ENCODE measurements around the gene SHISA9.
A peak's percentile ranks its signal among the peaks of the same experiment; 100 is the strongest.

The SHISA9 gene

DNA sequence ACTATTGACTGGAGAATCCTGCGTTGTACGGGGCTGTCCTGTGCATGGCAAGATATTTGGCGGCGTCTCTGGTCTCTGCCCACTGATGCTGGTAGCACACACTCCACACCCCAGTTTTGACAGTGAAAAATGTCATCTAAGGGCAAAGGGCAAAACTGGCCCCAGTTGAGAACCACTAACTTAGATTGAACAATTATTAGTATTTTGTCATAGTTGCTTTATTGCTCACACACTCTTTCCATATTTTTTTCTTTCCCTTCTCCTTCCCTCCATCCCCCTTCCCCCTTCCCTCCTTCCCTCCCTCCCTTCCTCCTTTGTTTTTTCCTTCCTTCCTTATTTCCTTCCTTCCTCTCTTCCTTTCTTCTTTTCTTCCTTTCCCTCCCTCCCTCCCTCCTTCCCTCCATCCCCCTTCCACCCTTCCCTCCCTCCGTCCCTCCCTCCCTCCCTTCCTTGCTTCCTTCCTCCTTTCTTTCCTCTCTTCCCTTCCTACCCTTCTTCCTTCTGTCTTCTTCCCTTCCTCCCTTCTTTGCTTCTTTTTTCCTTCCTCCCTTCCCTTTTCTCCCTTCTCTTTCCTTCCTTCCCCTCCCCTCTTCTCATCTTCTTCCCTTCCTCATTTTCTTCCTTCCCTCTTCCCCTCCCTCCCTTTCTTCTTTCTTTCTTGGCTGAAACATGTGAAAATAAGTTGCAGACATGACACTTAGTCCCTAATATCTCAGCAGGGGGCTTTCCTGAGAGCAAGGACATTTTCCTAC lies 5.5 kb downstream of the SHISA9 start:
- no peak for ATAC-seq
- TF ChIP-seq GLIS3 (CRISPR knock-in tag; IDR thresholded peaks at IDR 0.05) (no peak), SNAI2 (CRISPR knock-in tag; IDR thresholded peaks at IDR 0.05) (no peak), ZNF70 (CRISPR knock-in tag; IDR thresholded peaks at IDR 0.05) (no peak), ESRRG (CRISPR knock-in tag; IDR thresholded peaks at IDR 0.05) (no peak), TCF4 (CRISPR knock-in tag; IDR thresholded peaks at IDR 0.05; ENCODE audit: borderline replicate concordance) (no peak), BACH2 (CRISPR knock-in tag; IDR thresholded peaks at IDR 0.05; ENCODE audit: borderline replicate concordance) (no peak), ZNF565 (CRISPR knock-in tag; conservative IDR thresholded peaks at IDR 0.05; ENCODE audit: low read depth) (no peak), CSDC2 (CRISPR knock-in tag; IDR thresholded peaks at IDR 0.05) (no peak), TOX (CRISPR knock-in tag; IDR thresholded peaks at IDR 0.05; ENCODE audit: borderline replicate concordance) (no peak), ISL1 (CRISPR knock-in tag; IDR thresholded peaks at IDR 0.05) (no peak), PPARA (CRISPR knock-in tag; IDR thresholded peaks at IDR 0.05; ENCODE audit: borderline replicate concordance) (no peak)
- TF ChIP-seq, protein P1, sequence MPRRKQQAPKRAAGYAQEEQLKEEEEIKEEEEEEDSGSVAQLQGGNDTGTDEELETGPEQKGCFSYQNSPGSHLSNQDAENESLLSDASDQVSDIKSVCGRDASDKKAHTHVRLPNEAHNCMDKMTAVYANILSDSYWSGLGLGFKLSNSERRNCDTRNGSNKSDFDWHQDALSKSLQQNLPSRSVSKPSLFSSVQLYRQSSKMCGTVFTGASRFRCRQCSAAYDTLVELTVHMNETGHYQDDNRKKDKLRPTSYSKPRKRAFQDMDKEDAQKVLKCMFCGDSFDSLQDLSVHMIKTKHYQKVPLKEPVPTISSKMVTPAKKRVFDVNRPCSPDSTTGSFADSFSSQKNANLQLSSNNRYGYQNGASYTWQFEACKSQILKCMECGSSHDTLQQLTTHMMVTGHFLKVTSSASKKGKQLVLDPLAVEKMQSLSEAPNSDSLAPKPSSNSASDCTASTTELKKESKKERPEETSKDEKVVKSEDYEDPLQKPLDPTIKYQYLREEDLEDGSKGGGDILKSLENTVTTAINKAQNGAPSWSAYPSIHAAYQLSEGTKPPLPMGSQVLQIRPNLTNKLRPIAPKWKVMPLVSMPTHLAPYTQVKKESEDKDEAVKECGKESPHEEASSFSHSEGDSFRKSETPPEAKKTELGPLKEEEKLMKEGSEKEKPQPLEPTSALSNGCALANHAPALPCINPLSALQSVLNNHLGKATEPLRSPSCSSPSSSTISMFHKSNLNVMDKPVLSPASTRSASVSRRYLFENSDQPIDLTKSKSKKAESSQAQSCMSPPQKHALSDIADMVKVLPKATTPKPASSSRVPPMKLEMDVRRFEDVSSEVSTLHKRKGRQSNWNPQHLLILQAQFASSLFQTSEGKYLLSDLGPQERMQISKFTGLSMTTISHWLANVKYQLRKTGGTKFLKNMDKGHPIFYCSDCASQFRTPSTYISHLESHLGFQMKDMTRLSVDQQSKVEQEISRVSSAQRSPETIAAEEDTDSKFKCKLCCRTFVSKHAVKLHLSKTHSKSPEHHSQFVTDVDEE (CRISPR knock-in tag; IDR thresholded peaks at IDR 0.05): no peak
- TF ChIP-seq, protein P2, sequence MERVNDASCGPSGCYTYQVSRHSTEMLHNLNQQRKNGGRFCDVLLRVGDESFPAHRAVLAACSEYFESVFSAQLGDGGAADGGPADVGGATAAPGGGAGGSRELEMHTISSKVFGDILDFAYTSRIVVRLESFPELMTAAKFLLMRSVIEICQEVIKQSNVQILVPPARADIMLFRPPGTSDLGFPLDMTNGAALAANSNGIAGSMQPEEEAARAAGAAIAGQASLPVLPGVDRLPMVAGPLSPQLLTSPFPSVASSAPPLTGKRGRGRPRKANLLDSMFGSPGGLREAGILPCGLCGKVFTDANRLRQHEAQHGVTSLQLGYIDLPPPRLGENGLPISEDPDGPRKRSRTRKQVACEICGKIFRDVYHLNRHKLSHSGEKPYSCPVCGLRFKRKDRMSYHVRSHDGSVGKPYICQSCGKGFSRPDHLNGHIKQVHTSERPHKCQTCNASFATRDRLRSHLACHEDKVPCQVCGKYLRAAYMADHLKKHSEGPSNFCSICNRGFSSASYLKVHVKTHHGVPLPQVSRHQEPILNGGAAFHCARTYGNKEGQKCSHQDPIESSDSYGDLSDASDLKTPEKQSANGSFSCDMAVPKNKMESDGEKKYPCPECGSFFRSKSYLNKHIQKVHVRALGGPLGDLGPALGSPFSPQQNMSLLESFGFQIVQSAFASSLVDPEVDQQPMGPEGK (CRISPR knock-in tag; IDR thresholded peaks at IDR 0.05; ENCODE audit: borderline replicate concordance): no peak
- TF ChIP-seq, protein P3, sequence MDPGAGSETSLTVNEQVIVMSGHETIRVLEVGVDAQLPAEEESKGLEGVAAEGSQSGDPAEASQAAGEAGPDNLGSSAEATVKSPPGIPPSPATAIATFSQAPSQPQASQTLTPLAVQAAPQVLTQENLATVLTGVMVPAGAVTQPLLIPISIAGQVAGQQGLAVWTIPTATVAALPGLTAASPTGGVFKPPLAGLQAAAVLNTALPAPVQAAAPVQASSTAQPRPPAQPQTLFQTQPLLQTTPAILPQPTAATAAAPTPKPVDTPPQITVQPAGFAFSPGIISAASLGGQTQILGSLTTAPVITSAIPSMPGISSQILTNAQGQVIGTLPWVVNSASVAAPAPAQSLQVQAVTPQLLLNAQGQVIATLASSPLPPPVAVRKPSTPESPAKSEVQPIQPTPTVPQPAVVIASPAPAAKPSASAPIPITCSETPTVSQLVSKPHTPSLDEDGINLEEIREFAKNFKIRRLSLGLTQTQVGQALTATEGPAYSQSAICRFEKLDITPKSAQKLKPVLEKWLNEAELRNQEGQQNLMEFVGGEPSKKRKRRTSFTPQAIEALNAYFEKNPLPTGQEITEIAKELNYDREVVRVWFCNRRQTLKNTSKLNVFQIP (CRISPR knock-in tag; IDR thresholded peaks at IDR 0.05; ENCODE audit: borderline replicate concordance, low read depth): no peak
- TF ChIP-seq, protein P4, sequence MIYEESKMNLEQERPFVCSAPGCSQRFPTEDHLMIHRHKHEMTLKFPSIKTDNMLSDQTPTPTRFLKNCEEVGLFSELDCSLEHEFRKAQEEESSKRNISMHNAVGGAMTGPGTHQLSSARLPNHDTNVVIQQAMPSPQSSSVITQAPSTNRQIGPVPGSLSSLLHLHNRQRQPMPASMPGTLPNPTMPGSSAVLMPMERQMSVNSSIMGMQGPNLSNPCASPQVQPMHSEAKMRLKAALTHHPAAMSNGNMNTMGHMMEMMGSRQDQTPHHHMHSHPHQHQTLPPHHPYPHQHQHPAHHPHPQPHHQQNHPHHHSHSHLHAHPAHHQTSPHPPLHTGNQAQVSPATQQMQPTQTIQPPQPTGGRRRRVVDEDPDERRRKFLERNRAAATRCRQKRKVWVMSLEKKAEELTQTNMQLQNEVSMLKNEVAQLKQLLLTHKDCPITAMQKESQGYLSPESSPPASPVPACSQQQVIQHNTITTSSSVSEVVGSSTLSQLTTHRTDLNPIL (CRISPR knock-in tag; IDR thresholded peaks at IDR 0.05; ENCODE audit: low read depth): no peak
- TF ChIP-seq, protein P5, sequence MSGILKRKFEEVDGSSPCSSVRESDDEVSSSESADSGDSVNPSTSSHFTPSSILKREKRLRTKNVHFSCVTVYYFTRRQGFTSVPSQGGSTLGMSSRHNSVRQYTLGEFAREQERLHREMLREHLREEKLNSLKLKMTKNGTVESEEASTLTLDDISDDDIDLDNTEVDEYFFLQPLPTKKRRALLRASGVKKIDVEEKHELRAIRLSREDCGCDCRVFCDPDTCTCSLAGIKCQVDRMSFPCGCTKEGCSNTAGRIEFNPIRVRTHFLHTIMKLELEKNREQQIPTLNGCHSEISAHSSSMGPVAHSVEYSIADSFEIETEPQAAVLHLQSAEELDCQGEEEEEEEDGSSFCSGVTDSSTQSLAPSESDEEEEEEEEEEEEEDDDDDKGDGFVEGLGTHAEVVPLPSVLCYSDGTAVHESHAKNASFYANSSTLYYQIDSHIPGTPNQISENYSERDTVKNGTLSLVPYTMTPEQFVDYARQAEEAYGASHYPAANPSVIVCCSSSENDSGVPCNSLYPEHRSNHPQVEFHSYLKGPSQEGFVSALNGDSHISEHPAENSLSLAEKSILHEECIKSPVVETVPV (CRISPR knock-in tag; IDR thresholded peaks at IDR 0.05): no peak

DNA sequence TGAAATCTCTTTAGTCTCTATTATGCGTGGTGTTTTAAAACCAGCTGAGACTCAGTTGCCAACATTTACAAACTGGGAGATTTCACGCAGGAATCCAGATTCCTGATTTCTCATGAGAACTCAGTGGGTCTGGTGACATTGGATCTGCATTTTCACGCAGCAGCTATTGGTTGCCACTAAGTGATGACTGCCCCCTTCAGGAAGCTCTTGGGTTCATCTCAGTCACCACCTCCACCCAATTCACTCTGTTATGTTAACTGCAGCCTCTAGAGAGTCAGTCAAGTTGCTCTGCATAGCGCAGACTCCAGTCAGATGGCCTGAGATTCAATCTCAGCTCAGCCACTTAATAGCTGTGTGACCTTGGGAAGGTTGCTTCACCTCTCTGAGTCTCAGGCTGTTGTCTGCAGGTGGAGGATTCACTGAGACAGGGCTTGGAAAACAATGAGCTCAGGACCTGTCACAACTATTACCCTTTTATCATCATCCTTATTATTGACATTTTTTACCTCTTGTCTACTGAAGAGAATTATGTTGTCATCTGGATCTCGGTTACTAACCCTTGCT lies 6.4 kb downstream of the SHISA9 start:
- peak; percentile 43; the same call in 1 of the 3 replicates for ATAC-seq
- TF ChIP-seq TOX (CRISPR knock-in tag; IDR thresholded peaks at IDR 0.05; ENCODE audit: borderline replicate concordance) (no peak), ZC3H10 (CRISPR knock-in tag; IDR thresholded peaks at IDR 0.05) (no peak), ZFP3 (CRISPR knock-in tag; IDR thresholded peaks at IDR 0.05) (no peak)

DNA sequence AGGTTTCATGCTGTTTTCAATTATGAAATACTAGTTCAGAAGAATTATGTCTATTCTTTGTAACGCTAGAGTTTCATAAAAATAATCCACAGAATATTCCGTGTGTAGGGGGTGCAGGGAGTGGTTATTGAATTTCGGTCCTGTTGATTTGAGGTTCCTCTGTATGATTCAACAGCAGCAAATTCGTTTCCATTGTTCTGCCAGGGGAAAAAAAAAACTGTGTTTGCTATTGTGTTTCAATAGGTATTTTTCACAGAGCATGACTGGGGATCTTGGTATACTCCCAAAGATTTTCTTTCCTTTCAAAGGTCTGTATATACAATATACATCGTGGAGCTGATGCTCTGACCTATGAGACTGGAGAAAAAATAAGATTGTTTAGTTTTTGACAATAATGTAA lies 15.8 kb downstream of the SHISA9 start:
- ATAC-seq: no peak
- no peak for TF ChIP-seq OSR1 (CRISPR knock-in tag; IDR thresholded peaks at IDR 0.05)
- TF ChIP-seq ZNF565 (CRISPR knock-in tag; conservative IDR thresholded peaks at IDR 0.05; ENCODE audit: low read depth): no peak
- no peak for TF ChIP-seq BACH2 (CRISPR knock-in tag; IDR thresholded peaks at IDR 0.05; ENCODE audit: borderline replicate concordance)
- TF ChIP-seq, protein P1 (CRISPR knock-in tag; IDR thresholded peaks at IDR 0.05): no peak
- TF ChIP-seq, protein P5 (CRISPR knock-in tag; IDR thresholded peaks at IDR 0.05): no peak
- TF ChIP-seq, protein P3 (CRISPR knock-in tag; IDR thresholded peaks at IDR 0.05; ENCODE audit: borderline replicate concordance, low read depth): no peak
- TF ChIP-seq ESRRG (CRISPR knock-in tag; IDR thresholded peaks at IDR 0.05): no peak
- no peak for TF ChIP-seq GLIS3 (CRISPR knock-in tag; IDR thresholded peaks at IDR 0.05)
